Measurements from ENCODE around the gene CGB1.

CGB1 gene

DNA sequence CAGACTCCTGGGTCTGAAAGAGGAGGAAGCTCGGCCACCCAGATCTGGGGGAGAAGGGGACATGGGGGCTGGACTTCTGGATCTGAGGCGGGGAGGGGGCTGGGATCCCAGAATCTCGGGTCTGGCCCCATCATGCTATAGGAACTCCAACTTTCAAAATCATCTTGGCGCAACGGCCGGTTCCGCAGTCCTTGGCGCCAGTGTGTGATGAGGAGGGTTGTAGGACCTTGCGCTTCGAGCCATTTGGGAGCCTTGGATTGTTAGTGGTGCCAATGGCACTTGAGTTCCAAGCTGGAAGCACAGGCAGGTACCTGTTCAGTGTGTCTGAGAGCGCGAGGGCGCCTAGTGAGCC is 42.7 kb downstream of the CGB1 start:
- no peak for DNase-seq (ENCODE audit: low read depth in 2 of 2)

DNA sequence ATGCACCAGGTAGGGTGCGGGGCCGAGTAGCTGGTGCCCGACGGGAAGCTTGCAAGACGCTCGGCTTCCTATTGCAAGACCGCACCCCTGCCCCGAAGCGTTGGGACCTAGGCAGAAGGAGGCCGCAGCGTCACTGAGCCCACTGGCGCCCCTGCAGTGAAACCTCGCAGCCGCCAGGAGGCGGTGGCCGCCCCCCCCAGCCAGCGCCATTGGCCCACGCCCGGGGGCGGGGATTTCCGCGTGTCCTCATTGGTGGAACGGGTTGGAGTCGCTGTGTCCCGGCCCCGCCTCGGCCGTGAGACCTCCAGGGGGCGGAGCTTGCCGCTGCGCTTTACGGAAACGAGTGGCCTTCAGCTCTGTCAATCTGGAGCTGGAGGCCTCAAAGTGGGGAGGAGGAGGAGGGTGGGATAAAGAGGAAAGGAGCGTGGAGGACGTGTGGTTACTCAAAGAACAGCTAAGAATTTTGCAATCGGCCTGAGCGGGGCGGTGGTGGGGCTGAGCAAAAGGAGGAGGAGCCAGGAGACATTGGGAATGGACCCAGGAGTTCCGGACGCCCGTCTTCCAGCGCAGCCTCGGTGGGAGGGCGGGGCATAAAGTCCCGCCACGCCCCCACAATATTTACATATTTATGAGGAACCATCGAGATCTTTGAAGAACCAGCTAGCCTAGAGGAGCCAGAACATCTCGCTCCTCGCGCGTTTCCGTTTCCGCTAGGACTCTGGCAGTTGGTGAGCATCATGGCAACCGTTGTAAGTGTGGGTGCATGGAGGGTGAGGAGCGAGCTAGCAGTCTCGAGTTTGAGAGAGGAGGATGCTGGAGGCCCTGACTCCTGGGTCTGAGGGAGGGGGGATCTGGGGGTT is 43.3 kb downstream of the CGB1 start, which contains the start of the genes GYS1 and RUVBL2:
Gene GYS1, minus strand, starts transcription at position 135 of the 860 bp plus-strand sequence. CDS start 197 bp downstream, outside the sequence.
Gene RUVBL2, plus strand, starts transcription at position 713 of the 860 bp plus-strand sequence. Its CDS starts 25 bp downstream, at position 738.
- peak; percentile 98 to 99 for DNase-seq (ENCODE audit: low read depth in 2 of 2)

DNA sequence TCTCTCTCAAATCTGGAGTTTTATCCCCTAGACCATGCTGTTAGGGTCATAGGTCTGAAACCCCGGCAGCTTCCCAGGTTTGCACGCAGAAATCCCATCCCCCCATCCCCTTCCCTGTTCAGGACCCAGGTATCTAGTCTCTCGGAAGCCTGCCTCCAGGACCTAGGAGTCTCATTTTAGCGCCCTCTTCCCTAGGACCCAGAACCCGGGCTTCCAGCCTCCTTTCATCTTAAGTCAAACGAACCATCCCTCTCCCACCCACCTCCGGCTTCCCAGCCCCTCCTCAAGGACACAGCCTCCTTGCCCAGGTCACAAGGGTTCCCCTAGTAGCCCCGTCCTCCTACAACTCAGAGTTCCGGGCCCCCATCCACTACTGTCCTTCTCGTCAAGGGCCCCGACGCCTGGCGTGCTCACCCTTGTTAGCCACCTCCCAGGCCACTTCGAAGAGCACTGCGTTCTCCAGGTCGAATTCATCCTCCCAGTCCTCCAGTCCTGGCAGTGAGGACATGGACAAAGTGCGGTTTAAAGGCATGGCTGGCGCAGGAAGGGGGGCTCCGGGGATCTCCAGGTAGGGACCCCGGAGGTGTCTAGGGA is 44.0 kb downstream of the CGB1 start:
- DNase-seq (ENCODE audit: low read depth in 2 of 2): no peak

DNA sequence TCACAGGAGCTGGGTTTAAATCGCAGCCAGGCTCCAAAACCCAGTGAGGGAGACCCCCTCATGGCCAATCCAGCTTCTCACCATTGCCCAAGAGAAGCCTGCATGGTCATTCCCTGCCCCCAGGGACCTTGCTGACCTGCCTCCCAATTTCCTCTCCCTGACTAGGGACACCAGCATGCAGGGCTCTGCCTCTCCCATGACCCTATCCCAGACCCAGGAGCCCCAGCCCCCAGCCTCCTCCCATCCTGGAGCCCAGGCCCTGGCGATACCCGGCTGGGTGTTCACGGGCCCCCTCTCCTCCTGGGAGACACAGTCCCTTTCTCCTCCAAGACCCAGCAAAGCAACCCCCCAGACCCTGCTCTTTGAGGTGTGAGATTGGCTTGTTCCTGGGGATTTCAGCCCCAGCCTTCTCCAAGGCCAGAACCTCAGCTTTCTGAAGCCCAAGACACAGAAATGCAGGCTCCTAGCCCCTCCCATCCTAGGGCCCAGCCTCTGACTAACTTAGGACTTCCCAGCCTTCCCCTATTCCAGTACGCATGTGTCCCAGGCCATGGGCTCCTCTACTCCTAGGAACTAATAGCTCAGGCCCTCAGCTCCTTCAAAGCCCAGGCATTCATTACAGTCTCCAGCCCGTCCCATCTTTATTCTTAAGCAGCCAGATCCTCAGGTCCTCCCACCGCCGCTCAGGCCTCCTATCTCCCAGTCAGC is 44.7 kb downstream of the CGB1 start:
- DNase-seq (ENCODE audit: low read depth in 2 of 2): no peak

DNA sequence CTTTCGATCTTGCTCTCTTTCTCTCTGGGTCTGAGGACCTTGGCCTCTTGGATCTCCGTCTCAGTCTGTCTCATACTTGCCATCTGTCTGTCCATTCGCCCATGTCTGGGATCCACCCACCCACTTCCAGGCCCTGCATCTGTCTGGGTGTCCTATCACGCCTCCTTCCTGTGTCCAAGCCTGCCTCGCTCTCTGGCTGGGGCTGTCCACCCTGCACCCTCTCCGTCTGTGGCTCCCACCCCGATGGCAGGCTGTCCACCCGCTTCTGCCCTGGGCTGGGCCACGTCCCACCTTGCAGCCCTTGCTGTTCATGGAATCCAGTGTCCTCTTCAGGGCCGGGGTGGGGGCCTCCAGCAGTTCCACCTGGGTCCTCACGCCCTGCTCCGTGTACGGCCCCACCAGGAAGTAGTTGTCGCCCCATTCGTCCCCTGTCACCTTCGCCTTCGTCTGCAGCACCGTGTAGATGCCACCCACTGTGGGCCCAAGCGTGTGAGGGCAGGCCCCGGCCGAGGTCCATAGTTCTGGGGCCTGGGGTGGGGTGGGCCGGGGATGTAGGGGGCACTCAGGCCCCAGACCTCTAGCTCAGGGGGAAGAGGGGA is 45.6 kb downstream of the CGB1 start:
- DNase-seq (ENCODE audit: low read depth in 2 of 2): no peak

DNA sequence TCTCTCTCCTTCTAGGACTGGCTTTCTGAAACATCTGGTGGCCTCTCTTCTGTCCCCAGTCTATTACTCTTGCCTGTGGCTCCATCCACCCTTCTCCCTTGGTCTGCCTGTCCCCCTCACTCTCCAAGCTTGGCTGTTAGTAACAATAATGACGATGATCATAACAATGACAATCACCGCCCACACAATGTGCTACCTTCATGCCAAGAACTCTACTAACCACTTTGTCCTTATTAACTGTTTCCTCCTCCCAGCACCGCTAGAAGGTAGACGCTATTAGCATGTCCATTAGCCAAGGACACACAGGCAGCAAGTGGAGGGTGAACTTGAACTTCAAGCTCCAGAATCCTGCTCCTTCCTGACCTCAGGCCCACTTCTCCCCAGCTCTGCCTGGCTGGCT is 46.3 kb downstream of the CGB1 start:
- DNase-seq (ENCODE audit: low read depth in 2 of 2): no peak

DNA sequence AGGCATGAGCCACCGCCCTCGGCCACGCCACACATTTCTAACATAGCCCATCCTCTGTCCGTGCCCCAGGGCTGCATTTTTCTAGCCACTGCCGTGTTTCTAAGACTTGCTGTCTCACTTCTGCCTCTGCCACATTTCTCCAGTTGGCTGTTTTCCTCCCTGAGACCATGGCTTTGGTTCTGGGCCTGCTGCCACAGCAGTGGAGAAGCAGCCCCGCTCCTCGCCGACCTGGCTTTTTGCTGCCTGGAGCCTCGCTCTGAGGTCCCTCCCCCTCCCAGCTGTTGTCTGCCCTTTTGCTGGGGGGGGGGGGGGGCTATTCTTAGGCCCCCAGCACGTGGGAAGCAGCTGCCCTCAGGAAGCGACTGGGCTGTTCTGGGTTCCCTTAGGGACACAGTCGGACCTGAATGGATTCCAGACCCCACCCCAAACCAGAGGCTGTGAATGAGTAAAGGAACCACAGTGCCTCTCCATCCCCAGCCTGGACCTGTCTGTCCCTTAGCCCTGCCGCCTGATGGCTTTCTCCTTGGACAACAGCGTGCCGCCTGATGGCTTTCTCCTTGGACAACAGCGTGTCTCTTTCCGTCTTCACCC is 46.9 kb downstream of the CGB1 start:
- DNase-seq (ENCODE audit: low read depth in 2 of 2): no peak

DNA sequence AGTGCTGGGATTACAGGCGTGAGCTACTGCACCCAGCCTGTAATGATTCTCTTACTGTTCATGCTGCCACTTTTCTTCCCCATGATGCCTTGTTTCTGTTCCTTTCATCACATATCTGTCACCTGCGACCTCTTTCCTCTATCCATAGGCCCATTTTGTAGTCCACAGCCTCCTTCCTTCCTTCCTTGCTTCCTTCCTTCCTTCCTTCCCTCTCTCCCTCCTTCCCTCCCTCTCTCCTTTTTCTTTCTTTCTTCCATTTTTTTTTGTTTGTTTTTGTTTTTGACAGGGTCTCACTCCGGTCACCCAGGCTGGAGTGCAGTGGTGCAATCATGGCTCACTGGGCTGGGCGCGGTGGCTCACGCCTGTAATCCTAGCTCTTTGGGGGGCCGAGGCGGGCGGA is 47.8 kb downstream of the CGB1 start:
- DNase-seq (ENCODE audit: low read depth in 2 of 2): no peak

DNA sequence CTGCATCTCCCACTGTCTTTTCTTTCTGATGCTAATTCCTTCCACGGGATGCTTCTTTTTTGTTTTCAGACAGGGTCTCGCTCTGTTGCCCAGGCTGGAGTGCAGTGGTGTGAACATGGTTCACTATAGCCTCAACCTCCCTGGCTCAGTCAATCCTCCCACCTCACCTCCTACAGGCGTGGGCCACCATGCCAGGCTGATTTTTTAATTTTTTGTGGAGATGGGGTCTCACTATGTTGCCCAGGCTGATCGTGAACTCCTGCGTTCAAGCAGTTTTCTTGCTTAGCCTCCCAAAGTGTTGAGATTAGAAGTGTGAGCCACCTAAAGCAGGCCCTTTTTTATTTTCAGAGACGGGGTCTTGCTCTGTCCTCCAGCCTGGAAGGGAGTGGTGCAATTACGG is 48.4 kb downstream of the CGB1 start:
- no peak for DNase-seq (ENCODE audit: low read depth in 2 of 2)

DNA sequence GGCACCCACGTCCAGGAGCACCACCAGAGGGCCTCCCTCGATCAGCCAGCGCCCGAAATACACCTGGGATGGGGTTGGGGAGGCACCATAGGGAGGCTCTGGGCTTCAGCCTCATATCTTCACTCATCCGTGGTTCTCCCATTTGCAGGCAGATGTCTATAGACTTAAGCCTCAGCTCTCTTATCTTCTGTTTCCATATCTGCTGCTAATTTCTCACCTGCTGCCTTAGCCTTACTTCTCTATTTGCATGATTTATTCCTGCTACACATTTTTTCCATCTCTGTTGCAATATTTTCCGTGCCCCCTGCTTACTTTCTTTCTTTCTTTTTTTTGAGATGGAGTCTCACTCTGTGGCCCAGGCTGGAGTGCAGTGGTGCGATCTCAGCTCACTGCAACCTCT is 49.4 kb downstream of the CGB1 start:
- DNase-seq (ENCODE audit: low read depth in 2 of 2): no peak

DNA sequence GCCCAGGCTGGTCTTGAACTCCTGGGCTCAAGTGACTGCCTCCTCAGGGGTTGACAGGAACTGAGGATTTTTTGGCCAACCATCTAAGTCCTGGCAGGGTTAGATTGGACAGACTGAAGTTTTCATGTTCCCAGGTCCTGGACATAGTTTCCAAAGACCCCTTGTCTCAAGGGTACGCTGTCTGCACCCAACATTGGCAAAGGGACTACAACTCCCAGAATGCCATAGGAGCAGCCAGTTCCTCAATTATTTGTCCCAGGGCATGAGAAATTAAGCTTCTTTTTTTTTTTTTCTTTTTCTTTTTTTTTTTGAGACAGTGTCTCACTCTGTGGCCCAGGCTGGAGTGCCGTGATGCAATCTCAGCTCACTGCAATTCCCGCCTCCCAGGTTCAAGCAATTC is 50.5 kb downstream of the CGB1 start:
- no peak for DNase-seq (ENCODE audit: low read depth in 2 of 2)

DNA sequence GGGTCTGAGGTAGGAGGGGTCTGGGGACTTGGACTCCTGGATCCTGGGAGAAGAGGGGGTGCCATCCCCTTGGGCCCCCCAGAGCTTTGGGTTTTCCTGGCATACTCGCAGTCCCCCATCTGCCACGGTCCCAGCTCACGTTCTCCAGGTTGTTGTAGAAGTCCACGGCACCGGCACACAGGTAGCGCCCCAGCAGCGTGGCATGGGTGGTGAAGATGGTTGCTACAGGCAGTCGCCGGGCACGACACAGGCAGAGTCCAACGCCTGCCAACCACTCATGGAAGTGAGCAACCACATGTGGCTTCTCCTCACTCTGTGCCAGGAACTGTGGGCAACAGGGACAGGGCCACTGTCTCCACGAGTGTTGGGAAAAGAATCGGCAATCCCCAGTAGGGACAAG is 51.0 kb downstream of the CGB1 start:
- no peak for DNase-seq (ENCODE audit: low read depth in 2 of 2)
